Vagina (tissue), 2 donors: Measurements from ENCODE around the gene UACA. TPM values are rescaled to one million over a fixed set of nuclear protein-coding genes. Genes with fewer than 3 reads are reported as not detected.

Source experiments
- DNase-seq, 2 donors: peaks; one replicate each; pipeline ENCODE4 v3.0.0-alpha.2; 2017; ENCODE audit errors: extremely low spot score in 2 of 2
- H3K27ac ChIP-seq: fragments of 200-600 bp; sonication (generic); one replicate; pipeline ENCODE4 v1.5.1; 2019
- H3K27me3 ChIP-seq: fragments of 200-600 bp; sonication (generic); one replicate; pipeline ENCODE4 v1.5.1; 2019
- H3K36me3 ChIP-seq, 2 donors: fragments of 200-600 bp; sonication (generic); one replicate each; pipeline ENCODE4 v1.5.1; 2017 to 2019
- H3K4me1 ChIP-seq: fragments of 200-600 bp; sonication (generic); one replicate; pipeline ENCODE4 v1.5.1; 2019
- H3K4me3 ChIP-seq, 2 donors: fragments of 200-600 bp; sonication (generic); 1 replicate in 1 of 2; 2 replicates in 1 of 2; pipeline ENCODE4 v1.5.1; 2016 to 2019
- H3K9me3 ChIP-seq: fragments of 200-600 bp; sonication (generic); one replicate; pipeline ENCODE4 v1.5.1; 2019
- POLR2A ChIP-seq, 2 donors: fragments of 450-650 bp; IDR thresholded peaks; one replicate each; pipeline ENCODE4 v1.6.1; 2017; ENCODE audit warnings: antibody characterized with exemption in 2 of 2, mild to moderate bottlenecking in 2 of 2, moderate library complexity in 2 of 2
- POLR2AphosphoS5 ChIP-seq, 2 donors: sonication (generic); formaldehyde crosslinking; IDR thresholded peaks; one replicate each; pipeline ENCODE4 v1.9.0; 2017; ENCODE audit warnings: antibody characterized with exemption in 2 of 2, mild to moderate bottlenecking in 2 of 2, low read depth in 1 of 2; ENCODE audit not compliant: insufficient read depth in 1 of 2
- intact Hi-C: fragments of 100-400 bp; cut with DNase I; formaldehyde crosslinking; loops from one replicate; pipeline ENCODE4 v1.15.1; 2023
- total RNA-seq: library from RNA; depleted of rRNA; stranded (reverse); fragments of >200 nt; gene quantifications from one replicate; pipeline ENCODE4 v1.2.3, GENCODE V29; 2016
- TF ChIP-seq, protein P1 (sequence below), 3 experiments: fragments of 450-650 bp in 2 of 3; fragments of 200-600 bp in 1 of 3; sonication (generic) in 1 of 3; IDR thresholded peaks; one replicate each; pipeline ENCODE4 v1.5.1; 2017 to 2019; ENCODE audit warnings: antibody characterized with exemption in 3 of 3, mild to moderate bottlenecking in 2 of 3, moderate library complexity in 2 of 3

UACA gene
- total RNA-seq, 1 donor from 2014 or later = 40.3 TPM

DNA sequence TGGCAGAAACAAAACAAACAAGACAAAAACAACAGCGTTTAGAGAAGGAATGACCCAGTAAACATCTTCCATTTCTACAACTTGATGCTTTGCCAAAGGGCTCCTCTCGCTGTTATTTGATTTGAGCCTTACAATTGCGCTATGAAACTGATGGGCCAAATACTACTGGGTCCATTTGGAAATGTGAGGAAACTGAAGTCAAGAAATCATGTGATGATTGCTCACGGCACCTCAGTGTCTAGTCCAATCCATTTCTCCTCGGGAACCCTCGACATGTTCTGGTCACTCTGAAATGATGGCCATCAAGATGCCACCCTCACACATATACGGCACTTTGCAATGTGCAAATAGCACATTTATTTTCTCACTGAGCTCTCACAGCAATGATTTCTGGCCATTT is 136.0 kb downstream of the UACA start:
- Histone ChIP-seq H3K36me3 (no peaks in the 10 kb centered on the region), H3K27ac (peak overlapping the region; percentile 38), H3K9me3 (no peaks in the 10 kb centered on the region), H3K27me3 (no peaks in the 10 kb centered on the region), H3K4me1 (no peaks in the 10 kb centered on the region), H3K4me3 (no peak overlapping the region)
- DNase-seq = no peak
- TF ChIP-seq POLR2A (IDR thresholded peaks at IDR 0.05) = no peak
- no peak for TF ChIP-seq POLR2AphosphoS5 (IDR thresholded peaks at IDR 0.05; ENCODE audit: insufficient read depth in 1 of 2, low read depth in 1 of 2)
- TF ChIP-seq, protein P1, sequence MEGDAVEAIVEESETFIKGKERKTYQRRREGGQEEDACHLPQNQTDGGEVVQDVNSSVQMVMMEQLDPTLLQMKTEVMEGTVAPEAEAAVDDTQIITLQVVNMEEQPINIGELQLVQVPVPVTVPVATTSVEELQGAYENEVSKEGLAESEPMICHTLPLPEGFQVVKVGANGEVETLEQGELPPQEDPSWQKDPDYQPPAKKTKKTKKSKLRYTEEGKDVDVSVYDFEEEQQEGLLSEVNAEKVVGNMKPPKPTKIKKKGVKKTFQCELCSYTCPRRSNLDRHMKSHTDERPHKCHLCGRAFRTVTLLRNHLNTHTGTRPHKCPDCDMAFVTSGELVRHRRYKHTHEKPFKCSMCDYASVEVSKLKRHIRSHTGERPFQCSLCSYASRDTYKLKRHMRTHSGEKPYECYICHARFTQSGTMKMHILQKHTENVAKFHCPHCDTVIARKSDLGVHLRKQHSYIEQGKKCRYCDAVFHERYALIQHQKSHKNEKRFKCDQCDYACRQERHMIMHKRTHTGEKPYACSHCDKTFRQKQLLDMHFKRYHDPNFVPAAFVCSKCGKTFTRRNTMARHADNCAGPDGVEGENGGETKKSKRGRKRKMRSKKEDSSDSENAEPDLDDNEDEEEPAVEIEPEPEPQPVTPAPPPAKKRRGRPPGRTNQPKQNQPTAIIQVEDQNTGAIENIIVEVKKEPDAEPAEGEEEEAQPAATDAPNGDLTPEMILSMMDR (IDR thresholded peaks at IDR 0.05) = no peak
- intact Hi-C loops = no loop called here

DNA sequence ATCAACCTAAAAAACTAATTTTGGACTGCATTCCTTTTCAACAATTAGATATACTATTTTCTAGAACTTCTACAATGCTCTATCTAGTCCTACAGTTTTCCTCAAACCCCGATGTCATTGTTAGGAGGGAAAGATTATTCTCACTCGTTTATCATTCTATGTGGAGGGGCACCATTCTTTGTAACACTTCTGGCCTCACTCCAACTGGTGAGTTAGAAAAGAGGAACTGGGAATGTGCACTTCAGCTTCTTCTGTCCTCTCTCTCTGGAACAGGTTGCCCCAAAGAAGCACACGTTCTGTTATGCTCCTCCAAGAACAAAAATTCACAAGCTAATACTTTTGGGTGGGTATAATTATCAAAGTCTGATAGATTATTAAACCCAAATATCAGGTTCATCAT is 137.9 kb downstream of the UACA start:
- intact Hi-C loops = no loop called here
- H3K27ac ChIP-seq = no peak overlapping the region
- H3K27me3 ChIP-seq = no peaks in the 10 kb centered on the region
- H3K36me3 ChIP-seq = no peaks in the 10 kb centered on the region
- no peak for DNase-seq
- H3K4me1 ChIP-seq = no peaks in the 10 kb centered on the region
- H3K4me3 ChIP-seq = no peak overlapping the region
- no peaks in the 10 kb centered on the region for H3K9me3 ChIP-seq
- TF ChIP-seq, protein P1 (IDR thresholded peaks at IDR 0.05) = no peak
- no peak for TF ChIP-seq POLR2A (IDR thresholded peaks at IDR 0.05)
- no peak for TF ChIP-seq POLR2AphosphoS5 (IDR thresholded peaks at IDR 0.05; ENCODE audit: insufficient read depth in 1 of 2, low read depth in 1 of 2)

DNA sequence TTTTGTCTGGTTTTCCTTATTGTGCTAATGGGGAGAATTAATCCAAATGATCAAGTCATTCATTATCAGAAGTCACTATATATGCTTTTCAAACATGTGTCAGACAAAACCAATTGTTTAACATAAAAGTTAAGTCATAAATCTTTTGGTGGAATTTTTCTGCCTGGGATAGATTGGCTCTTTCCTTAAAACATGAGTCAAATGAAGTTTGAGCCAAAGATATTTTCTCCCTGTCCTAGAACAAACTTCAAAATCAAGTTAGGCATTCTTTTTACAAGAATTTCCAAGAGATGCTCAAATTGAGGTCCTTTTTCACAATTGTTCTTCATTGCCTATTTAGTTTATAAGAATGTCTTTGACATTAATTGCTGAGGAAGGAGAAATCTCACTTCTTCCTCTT is 138.3 kb downstream of the UACA start:
- intact Hi-C loops = no loop called here
- Histone ChIP-seq H3K4me3 (no peak overlapping the region), H3K9me3 (no peaks in the 10 kb centered on the region), H3K27ac (no peak overlapping the region), H3K27me3 (no peaks in the 10 kb centered on the region), H3K36me3 (no peaks in the 10 kb centered on the region), H3K4me1 (no peaks in the 10 kb centered on the region)
- DNase-seq = no peak
- TF ChIP-seq, protein P1 (IDR thresholded peaks at IDR 0.05) = no peak

DNA sequence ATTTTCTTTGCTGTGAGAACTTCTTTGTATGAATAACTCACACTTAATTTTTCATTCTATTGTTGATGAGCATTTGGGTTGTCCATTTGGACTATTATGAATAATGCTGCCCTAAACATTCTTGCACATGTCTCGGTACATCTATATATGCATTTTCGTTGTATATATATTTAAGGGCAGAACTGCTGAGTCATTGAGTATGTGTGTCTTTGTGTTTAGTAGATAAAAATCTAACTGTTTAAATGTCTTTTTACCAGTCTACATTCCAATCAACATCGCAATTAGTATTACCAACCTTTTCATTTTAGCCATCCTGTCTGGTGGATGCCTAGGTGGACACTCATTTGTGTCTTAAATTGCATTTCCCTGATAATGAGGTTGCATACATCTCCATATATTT is 144.4 kb downstream of the UACA start:
- Histone ChIP-seq H3K27me3 (no peaks in the 10 kb centered on the region), H3K27ac (no peak overlapping the region), H3K9me3 (no peaks in the 10 kb centered on the region), H3K4me3 (no peak overlapping the region), H3K36me3 (no peaks in the 10 kb centered on the region), H3K4me1 (no peaks in the 10 kb centered on the region)
- intact Hi-C loops = no loop called here
- TF ChIP-seq, protein P1 (IDR thresholded peaks at IDR 0.05) = no peak
- DNase-seq = no peak

DNA sequence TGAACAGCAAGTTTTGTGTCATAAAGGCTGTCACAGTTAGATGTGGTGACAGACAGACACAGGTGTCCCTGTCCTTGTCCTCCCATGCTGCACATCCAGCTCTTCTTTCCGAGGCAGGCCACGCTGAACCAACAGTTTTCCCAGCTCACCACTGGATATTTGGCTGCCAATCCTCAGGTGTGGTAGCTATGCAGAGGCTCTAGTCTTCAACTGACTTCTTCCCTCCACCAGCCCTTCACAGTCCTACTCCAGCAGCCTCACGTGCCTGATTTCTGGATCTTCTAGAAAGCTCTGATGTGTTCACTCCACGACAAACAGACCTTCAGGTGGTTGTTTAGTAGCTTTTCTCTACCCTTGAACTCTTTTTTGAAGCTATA is 145.5 kb downstream of the UACA start:
- no peak for TF ChIP-seq POLR2AphosphoS5 (IDR thresholded peaks at IDR 0.05; ENCODE audit: insufficient read depth in 1 of 2, low read depth in 1 of 2)
- TF ChIP-seq, protein P1 (IDR thresholded peaks at IDR 0.05) = no peak
- no peak for TF ChIP-seq POLR2A (IDR thresholded peaks at IDR 0.05)
- no peak overlapping the region for H3K4me3 ChIP-seq
- no peaks in the 10 kb centered on the region for H3K36me3 ChIP-seq
- no peak overlapping the region for H3K27ac ChIP-seq
- DNase-seq = peak in 1 of 2 donors; percentile 55
- H3K27me3 ChIP-seq = no peaks in the 10 kb centered on the region
- H3K4me1 ChIP-seq = no peaks in the 10 kb centered on the region
- intact Hi-C loops = no loop called here
- no peaks in the 10 kb centered on the region for H3K9me3 ChIP-seq
